Activated naive CD4-positive, alpha-beta T cell treated with anti-CD3 and anti-CD28 coated beads, Interleukin-2, amount 50 U/mL, for 16 hours (primary cell): ENCODE measurements around the gene SNF8.
A peak's percentile ranks its signal among the peaks of the same experiment; 100 is the strongest.

Source experiments
- DNase-seq: peaks from one replicate; pipeline ENCODE4 v3.0.0-alpha.2; 2020

Gene SNF8

GRCh38 chr17:48928876-48929811 lies 15.5 kb downstream of the SNF8 start:
- no peak for DNase-seq

- DNase-seq: no peak
These were observed 16.5 kb downstream of the SNF8 start for GRCh38 chr17:48927978-48928745.

- no peak for DNase-seq
These were observed 18.7 kb downstream of the SNF8 start for GRCh38 chr17:48925991-48926342.

GRCh38 chr17:48925251-48925990 lies 19.2 kb downstream of the SNF8 start:
- no peak for DNase-seq

- peak; percentile 57 for DNase-seq
These were observed 29.0 kb downstream of the SNF8 start for GRCh38 chr17:48915459-48916282.

GRCh38 chr17:48912476-48912875 lies 32.2 kb downstream of the SNF8 start:
- no peak for DNase-seq

GRCh38 chr17:48910370-48910769 lies 34.3 kb downstream of the SNF8 start:
- DNase-seq: no peak

GRCh38 chr17:48909783-48910182 lies 34.9 kb downstream of the SNF8 start:
- DNase-seq: no peak

- DNase-seq: peak; percentile 90
These were observed 35.7 kb downstream of the SNF8 start for GRCh38 chr17:48908853-48909394.

GRCh38 chr17:48908047-48908843 lies 36.4 kb downstream of the SNF8 start, which contains the start of gene UBE2Z:
Gene UBE2Z, plus strand, starts transcription at chr17:48908407. Its CDS starts 97 bp downstream, at chr17:48908504.
- peak; percentile 90 for DNase-seq

GRCh38 chr17:48907713-48908046 lies 37.0 kb downstream of the SNF8 start:
- DNase-seq: no peak

- no peak for DNase-seq
These were observed 38.6 kb downstream of the SNF8 start for GRCh38 chr17:48905987-48906515.

- DNase-seq: no peak
These were observed 40.2 kb downstream of the SNF8 start for GRCh38 chr17:48904428-48904827.

- DNase-seq: no peak
These were observed 41.2 kb downstream of the SNF8 start for GRCh38 chr17:48903401-48903800.

GRCh38 chr17:48901241-48901640 lies 43.4 kb downstream of the SNF8 start:
- no peak for DNase-seq

GRCh38 chr17:48894886-48895285 lies 49.8 kb downstream of the SNF8 start:
- no peak for DNase-seq

- DNase-seq: no peak
These were observed 50.8 kb downstream of the SNF8 start for GRCh38 chr17:48893646-48894508.

GRCh38 chr17:48892940-48893645 lies 51.5 kb downstream of the SNF8 start:
- peak; percentile 19 for DNase-seq

- DNase-seq: no peak
These were observed 54.6 kb downstream of the SNF8 start for GRCh38 chr17:48890086-48890485.
